ENCODE measurements around the gene HGS.

DNA sequence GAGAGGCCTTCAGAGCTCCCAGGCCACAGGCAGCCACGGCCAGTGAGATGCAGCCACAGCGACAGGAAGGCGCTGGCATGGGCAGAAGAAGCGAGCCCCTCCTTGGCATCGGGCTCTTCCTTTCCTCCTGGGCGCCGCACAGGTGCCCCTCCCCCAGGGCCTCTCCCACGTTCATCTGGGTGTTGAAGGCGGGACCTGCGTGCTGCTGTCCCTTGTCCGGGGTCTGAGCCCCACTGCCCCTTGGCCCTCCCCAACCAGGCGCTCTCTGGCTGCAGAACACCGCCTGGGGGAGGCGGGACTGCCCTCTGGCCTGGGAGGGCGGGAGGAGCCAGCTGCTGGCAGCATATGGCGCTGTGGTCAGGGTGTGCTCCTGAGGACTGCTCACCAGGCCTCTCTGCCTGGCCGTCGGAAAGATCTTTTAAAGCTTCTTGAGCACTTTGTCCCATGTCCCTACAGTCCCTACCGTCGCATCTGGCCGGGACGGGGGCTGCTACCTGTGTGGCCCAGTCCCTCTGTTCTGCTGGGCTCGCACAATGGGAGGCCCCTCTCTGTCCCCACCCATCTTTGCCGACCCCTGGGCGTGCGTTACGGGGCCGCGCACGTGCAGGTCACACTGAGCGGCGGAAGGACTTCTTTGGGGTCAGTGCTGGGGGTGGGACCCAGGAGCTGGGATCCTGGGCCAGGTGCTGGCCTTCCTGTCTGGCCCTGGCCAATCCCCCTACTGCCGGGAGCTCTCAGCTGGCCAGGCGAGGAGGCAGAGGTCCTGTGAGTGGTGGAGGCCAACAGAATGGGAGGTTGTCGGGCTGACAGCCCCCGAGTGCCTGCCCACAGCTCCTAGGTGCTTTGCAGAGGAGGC is 30.0 kb downstream of the HGS start:
- TF ChIP-seq, protein P1, sequence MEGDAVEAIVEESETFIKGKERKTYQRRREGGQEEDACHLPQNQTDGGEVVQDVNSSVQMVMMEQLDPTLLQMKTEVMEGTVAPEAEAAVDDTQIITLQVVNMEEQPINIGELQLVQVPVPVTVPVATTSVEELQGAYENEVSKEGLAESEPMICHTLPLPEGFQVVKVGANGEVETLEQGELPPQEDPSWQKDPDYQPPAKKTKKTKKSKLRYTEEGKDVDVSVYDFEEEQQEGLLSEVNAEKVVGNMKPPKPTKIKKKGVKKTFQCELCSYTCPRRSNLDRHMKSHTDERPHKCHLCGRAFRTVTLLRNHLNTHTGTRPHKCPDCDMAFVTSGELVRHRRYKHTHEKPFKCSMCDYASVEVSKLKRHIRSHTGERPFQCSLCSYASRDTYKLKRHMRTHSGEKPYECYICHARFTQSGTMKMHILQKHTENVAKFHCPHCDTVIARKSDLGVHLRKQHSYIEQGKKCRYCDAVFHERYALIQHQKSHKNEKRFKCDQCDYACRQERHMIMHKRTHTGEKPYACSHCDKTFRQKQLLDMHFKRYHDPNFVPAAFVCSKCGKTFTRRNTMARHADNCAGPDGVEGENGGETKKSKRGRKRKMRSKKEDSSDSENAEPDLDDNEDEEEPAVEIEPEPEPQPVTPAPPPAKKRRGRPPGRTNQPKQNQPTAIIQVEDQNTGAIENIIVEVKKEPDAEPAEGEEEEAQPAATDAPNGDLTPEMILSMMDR (IDR thresholded peaks at IDR 0.05; ENCODE audit: poor library complexity) = no peak
- no peak for TF ChIP-seq EZH2 (IDR thresholded peaks at IDR 0.05; ENCODE audit: borderline replicate concordance)
